Panc1 (cell line): ENCODE results near the gene GRID2IP. TPM values are rescaled to one million over a fixed set of nuclear protein-coding genes. Genes with fewer than 3 reads are reported as not detected.
A peak's percentile ranks its signal among the peaks of the same experiment; 100 is the strongest.

Experiments used
- ATAC-seq: fragments of 200-7000 bp; cut with Tn5 transposase; 2 replicates; pipeline ENCODE4 v1.9.1; 2020; ENCODE audit warnings: mild to moderate bottlenecking, moderate library complexity
- BruUV-seq: library from RNA; stranded (reverse); fragments of 400-500 nt; replicated peaks from 2 replicates; lab custom pipeline; 2021; lab: Mats Ljungman, UMichigan
- CTCF ChIA-PET: fragments of 300-600 bp; sonication (Branson Sonifier 250); formaldehyde crosslinking; loops from one replicate; lab custom pipeline; 2022; ENCODE audit warnings: antibody characterized with exemption; lab: Charles Lee
- POLR2A ChIA-PET: fragments of 300-600 bp; sonication (Branson Sonifier 250); formaldehyde crosslinking; loops from one replicate; lab custom pipeline; 2022; ENCODE audit warnings: antibody characterized with exemption; lab: Charles Lee
- DNase-seq: peaks from one replicate; pipeline ENCODE4 v3.0.0-alpha.2; 2010; ENCODE audit warnings: low read depth, low spot score
- H3K27ac ChIP-seq: 2 replicates; pipeline ENCODE4 v1.5.1; 2011; ENCODE audit warnings: mild to moderate bottlenecking, low read length, inconsistent platforms
- H3K27me3 ChIP-seq: fragments of 200-500 bp; sonication (Bioruptor generic); 2 replicates; pipeline ENCODE4 v1.6.0; 2014; ENCODE audit warnings: low read length, inconsistent platforms; ENCODE audit not compliant: control insufficient read depth, insufficient read depth
- H3K36me3 ChIP-seq: fragments of 200-500 bp; sonication (Bioruptor generic); 2 replicates; pipeline ENCODE4 v1.5.1; 2014; ENCODE audit warnings: inconsistent platforms, mild to moderate bottlenecking, low read length, moderate library complexity; ENCODE audit not compliant: control insufficient read depth, insufficient read depth
- H3K4me1 ChIP-seq: 2 replicates; pipeline ENCODE4 v1.5.1; 2011; ENCODE audit warnings: inconsistent platforms, mild to moderate bottlenecking, low read length, moderate library complexity; ENCODE audit not compliant: control insufficient read depth, insufficient read depth
- H3K4me3 ChIP-seq, 2 experiments: 2 replicates each; pipeline ENCODE4 v1.5.1; 2011 to 2012; ENCODE audit warnings: low read depth in 2 of 2, low read length in 2 of 2, mild to moderate bottlenecking in 2 of 2, inconsistent platforms in 1 of 2, moderate library complexity in 1 of 2
- H3K9me3 ChIP-seq: fragments of 200-500 bp; sonication (Bioruptor generic); 2 replicates; pipeline ENCODE4 v1.5.1; 2014; ENCODE audit warnings: low read depth, mild to moderate bottlenecking, inconsistent platforms, low read length, moderate library complexity; ENCODE audit not compliant: control insufficient read depth, insufficient read depth
- POLR2AphosphoS5 ChIP-seq: IDR thresholded peaks from 2 replicates; pipeline ENCODE4 v1.6.1; 2012; ENCODE audit warnings: mild to moderate bottlenecking, low read depth, low read length, moderate library complexity
- SIN3A ChIP-seq: IDR thresholded peaks from 2 replicates; pipeline ENCODE4 v1.6.1; 2012; ENCODE audit warnings: low read depth, mild to moderate bottlenecking, low read length, moderate library complexity, borderline replicate concordance; ENCODE audit not compliant: insufficient read depth
- TCF7L2 ChIP-seq: IDR thresholded peaks from 2 replicates; pipeline ENCODE4 v1.6.1; 2011; ENCODE audit warnings: mild to moderate bottlenecking, low read depth, low read length, inconsistent platforms
- in situ Hi-C: cut with HindIII; loops from 2 replicates; pipeline ENCODE4 v1.10.0; 2016; ENCODE audit warnings: low sequenced_read_pairs, low pct_unique_long_range_greater_than_20kb
- intact Hi-C: fragments of 100-400 bp; cut with micrococcal nuclease; formaldehyde crosslinking; loops from one replicate; pipeline ENCODE4 v1.10.0; 2022; ENCODE audit not compliant: unreplicated experiment
- total RNA-seq: library from RNA; stranded (reverse); gene quantifications from one replicate; pipeline ENCODE4 v1.2.1, GENCODE V29; 2021; ENCODE audit not compliant: unreplicated experiment
- TF ChIP-seq, protein P1 (sequence below): fragments of 450-650 bp; IDR thresholded peaks from 2 replicates; pipeline ENCODE4 v1.5.1; 2017; ENCODE audit warnings: mild to moderate bottlenecking
- TF ChIP-seq, protein P2 (sequence below), 2 experiments: IDR thresholded peaks; 2 replicates each; pipeline ENCODE4 v1.6.1; 2011 to 2012; ENCODE audit warnings: low read depth in 2 of 2, control low read depth in 1 of 2, low read length in 1 of 2, mild to moderate bottlenecking in 1 of 2, moderate library complexity in 1 of 2; ENCODE audit not compliant: insufficient read depth in 1 of 2

The GRID2IP gene
- total RNA-seq, 1 experiment from 2014 or later = 0.13 TPM

DNA sequence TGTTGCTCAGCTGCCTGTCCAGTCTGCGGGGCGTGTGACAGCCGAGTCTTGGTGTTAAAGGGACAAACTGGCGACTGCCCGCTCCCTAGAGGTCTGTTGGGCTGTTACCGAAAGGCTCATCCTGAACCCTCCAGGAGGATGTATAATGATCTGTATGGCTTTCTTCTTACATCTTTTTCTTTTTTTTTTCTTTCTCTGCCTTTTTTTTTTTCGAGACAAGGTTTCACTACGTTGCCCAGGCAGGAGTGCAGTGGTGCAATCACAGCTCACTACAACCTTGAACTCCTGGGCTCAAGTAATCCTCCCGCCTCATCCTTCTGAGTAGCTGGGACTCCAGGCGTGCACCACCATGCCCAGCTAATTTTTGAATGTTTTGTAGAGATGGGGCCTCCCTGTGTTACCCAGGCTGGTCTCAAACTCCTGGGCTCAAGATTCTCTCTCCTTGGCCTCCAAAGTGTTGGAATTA lies 39.4 kb upstream of the GRID2IP start:
- Histone ChIP-seq H3K4me3 (peak overlapping the region; percentile 66 to 90), H3K27ac (peak overlapping the region; percentile 78), H3K27me3 (no peaks in the 10 kb centered on the region), H3K36me3 (peaks cover 3% of the 10 kb centered on the region), H3K4me1 (peaks cover 8% of the 10 kb centered on the region), H3K9me3 (no peaks in the 10 kb centered on the region)
- DNase-seq (no peak), ATAC-seq (peak; percentile 68)
- intact Hi-C loops = no loop called here
- CTCF ChIA-PET = interaction anchor here (0.7 to 0.9 kb wide), 2 partner anchors 32 to 74 kb away, joined by 3 to 9 read pairs; no protein-coding TSS in a partner anchor
- POLR2A ChIA-PET = interaction anchor here (0.7 kb wide), 1 partner anchor 110 kb away, joined by 3 read pairs; no protein-coding TSS in a partner anchor
- TF ChIP-seq POLR2AphosphoS5 (no peak), TCF7L2 (no peak), SIN3A (0 out of 2 replicates have a peak, but pooled peaks have one; percentile 44)
- TF ChIP-seq, protein P1, sequence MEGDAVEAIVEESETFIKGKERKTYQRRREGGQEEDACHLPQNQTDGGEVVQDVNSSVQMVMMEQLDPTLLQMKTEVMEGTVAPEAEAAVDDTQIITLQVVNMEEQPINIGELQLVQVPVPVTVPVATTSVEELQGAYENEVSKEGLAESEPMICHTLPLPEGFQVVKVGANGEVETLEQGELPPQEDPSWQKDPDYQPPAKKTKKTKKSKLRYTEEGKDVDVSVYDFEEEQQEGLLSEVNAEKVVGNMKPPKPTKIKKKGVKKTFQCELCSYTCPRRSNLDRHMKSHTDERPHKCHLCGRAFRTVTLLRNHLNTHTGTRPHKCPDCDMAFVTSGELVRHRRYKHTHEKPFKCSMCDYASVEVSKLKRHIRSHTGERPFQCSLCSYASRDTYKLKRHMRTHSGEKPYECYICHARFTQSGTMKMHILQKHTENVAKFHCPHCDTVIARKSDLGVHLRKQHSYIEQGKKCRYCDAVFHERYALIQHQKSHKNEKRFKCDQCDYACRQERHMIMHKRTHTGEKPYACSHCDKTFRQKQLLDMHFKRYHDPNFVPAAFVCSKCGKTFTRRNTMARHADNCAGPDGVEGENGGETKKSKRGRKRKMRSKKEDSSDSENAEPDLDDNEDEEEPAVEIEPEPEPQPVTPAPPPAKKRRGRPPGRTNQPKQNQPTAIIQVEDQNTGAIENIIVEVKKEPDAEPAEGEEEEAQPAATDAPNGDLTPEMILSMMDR = no peak
- TF ChIP-seq, protein P2, sequence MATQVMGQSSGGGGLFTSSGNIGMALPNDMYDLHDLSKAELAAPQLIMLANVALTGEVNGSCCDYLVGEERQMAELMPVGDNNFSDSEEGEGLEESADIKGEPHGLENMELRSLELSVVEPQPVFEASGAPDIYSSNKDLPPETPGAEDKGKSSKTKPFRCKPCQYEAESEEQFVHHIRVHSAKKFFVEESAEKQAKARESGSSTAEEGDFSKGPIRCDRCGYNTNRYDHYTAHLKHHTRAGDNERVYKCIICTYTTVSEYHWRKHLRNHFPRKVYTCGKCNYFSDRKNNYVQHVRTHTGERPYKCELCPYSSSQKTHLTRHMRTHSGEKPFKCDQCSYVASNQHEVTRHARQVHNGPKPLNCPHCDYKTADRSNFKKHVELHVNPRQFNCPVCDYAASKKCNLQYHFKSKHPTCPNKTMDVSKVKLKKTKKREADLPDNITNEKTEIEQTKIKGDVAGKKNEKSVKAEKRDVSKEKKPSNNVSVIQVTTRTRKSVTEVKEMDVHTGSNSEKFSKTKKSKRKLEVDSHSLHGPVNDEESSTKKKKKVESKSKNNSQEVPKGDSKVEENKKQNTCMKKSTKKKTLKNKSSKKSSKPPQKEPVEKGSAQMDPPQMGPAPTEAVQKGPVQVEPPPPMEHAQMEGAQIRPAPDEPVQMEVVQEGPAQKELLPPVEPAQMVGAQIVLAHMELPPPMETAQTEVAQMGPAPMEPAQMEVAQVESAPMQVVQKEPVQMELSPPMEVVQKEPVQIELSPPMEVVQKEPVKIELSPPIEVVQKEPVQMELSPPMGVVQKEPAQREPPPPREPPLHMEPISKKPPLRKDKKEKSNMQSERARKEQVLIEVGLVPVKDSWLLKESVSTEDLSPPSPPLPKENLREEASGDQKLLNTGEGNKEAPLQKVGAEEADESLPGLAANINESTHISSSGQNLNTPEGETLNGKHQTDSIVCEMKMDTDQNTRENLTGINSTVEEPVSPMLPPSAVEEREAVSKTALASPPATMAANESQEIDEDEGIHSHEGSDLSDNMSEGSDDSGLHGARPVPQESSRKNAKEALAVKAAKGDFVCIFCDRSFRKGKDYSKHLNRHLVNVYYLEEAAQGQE (IDR thresholded peaks at IDR 0.05; ENCODE audit: insufficient read depth in 1 of 2, low read depth in 2 of 2, low read length in 1 of 2) = no peak
- no TSS peak for BruUV-seq
- in situ Hi-C loops = no loop called here

DNA sequence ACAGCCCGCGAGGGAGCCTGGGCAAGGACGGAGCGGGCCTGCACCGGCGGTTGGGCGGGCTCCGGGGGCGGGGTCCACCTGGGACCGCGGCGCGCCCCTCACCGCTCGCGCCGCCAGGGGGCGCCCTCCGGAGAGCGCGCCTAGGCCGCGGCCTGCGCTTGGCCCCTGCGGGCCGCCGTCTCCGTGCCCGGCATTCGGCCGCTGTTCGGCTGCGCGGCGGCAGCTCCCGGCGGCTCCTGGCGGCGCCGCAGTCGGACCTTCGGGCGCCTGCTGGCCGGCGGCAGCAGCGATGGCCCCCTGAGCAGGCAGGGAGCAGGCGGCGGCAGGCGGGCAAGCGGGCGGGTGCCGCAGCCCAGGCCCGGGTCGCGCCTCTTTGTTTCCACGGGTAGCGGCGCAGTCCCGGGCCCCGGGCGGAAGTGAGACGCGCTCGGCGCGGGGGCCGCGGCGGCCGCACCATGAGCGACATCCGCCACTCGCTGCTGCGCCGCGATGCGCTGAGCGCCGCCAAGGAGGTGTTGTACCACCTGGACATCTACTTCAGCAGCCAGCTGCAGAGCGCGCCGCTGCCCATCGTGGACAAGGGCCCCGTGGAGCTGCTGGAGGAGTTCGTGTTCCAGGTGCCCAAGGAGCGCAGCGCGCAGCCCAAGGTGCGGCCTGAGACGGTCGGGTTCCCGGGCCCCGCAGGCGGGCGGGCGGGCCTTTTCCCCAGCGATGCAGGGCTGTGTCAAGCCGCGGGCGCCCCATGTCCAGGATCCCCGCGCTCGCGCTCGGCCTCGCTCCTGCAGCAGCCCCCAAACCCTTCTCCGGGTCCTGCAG lies 38.8 kb upstream of the GRID2IP start, which contains the start of gene INTS15:
Gene INTS15, plus strand, starts transcription at position 193 of the 816 bp plus-strand sequence. Its CDS starts 263 bp downstream, at position 456.
- POLR2A ChIA-PET = no interaction called here
- Histone ChIP-seq H3K4me3 (peak within 1 kb of the TSS; percentile 66 to 90), H3K9me3 (no peaks in the 10 kb centered on the region), H3K4me1 (peaks cover 8% of the 10 kb centered on the region), H3K36me3 (peaks cover 3% of the 10 kb centered on the region), H3K27me3 (no peaks in the 10 kb centered on the region), H3K27ac (peak within 1 kb of the TSS; percentile 78)
- DNase-seq (no peak), ATAC-seq (peak; percentile 97)
- CTCF ChIA-PET = interaction anchor here (1.3 kb wide), 1 partner anchor 74 kb away, joined by 3 read pairs; no protein-coding TSS in a partner anchor
- TF ChIP-seq POLR2AphosphoS5 = peak; percentile 98
- TF ChIP-seq, protein P1 = peak; percentile 100
- TF ChIP-seq, protein P2 (IDR thresholded peaks at IDR 0.05; ENCODE audit: insufficient read depth in 1 of 2, low read depth in 2 of 2, low read length in 1 of 2) = peak in 1 of 2 experiments; percentile 28; a peak in 1 of 4 replicates
- peak; percentile 92; the same call in 1 of the 2 replicates for TF ChIP-seq SIN3A
- no peak for TF ChIP-seq TCF7L2
- intact Hi-C loops (no loop called here), in situ Hi-C loops (no loop called here)
- no TSS peak for BruUV-seq
